GM21723 (cell line): Measurements from ENCODE around the gene CEP152.
A peak's percentile ranks its signal among the peaks of the same experiment; 100 is the strongest.
"Not testable (repeated sequence)": the region's sequence is repeated elsewhere in the genome, so short reads cannot be mapped to it uniquely, and the experiment has no call there.

Source experiments
- ATAC-seq: cut with Tn5 transposase; IDR thresholded peaks from one replicate; pipeline ENCODE4 v1.9.1; 2021; ENCODE audit warnings: mild to moderate bottlenecking, moderate library complexity; ENCODE audit not compliant: unreplicated experiment

Gene CEP152

DNA sequence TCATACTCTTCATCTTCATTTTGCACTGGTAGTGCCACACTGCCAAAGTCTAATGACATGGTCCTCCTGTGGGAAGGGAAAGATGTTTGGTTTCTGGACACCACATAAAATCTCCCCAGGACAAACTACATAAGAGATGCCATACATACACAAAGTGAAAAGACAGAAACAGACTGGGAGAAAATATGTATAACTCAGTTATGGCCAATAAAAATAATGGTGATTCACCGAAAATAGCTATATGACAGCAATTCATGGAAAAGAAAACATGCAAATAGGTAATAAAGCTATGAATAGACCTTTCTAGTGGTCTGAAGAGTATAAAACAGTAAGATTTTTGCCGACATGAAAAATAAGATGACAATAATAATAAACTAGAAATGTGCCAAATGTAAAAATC, 5.3 kb downstream of the CEP152 start:
- no peak for ATAC-seq

DNA sequence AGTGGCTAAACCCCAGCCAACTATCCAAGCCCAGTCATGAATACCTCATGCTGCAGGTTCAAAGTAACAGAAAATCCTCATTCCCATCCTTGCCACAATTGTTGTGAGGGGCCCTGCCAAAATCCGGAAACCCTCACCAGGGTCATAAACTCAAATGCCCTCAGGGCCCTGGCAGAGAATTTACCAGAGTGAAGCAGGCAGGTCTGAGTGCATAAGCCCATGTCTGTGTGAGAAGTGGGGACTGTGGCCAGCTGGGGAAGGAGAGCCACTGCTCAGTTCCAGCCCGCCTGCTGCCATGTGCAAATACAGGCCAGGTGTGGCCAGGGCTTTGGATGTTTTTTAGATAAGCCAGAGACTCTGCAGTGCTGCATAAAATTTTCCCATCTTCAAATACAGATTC, 7.0 kb downstream of the CEP152 start:
- no peak for ATAC-seq

DNA sequence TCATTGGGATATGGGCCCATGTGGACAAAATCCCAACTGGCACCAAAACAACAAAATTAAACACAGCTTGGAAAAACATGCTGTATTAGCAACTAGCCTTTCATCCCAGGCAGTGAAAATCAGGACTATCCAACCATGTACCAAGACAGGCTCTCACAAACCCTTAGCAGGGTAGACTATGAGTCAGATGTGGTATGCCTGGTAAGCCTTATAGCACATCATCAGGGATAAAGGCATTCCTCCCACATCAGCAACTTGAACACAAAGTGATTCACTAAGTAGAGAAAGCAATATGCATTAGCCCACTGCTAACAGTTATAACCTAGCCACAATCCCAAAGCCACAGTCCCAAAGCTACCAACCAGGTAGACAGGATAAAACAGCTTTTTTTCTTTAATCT, 8.0 kb downstream of the CEP152 start:
- ATAC-seq: no peak

DNA sequence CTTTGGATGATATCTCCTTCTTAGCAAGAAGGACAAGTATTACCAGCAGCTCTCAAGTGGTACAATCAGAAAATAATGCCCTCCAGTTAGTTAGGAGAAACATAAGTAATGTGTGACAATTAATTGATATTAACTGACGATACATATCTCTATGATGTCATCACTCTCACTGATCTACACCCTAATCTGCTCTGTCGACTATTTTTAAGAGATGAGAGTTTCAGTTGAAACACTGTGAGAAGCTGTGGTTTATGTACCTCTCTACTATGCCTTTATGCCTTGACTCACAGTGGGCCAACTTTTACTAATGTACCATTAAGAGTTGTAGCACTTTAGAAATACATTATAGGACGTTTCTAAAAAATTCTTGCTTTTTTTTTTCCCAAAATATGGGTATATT, 8.6 kb downstream of the CEP152 start:
- ATAC-seq: no peak

DNA sequence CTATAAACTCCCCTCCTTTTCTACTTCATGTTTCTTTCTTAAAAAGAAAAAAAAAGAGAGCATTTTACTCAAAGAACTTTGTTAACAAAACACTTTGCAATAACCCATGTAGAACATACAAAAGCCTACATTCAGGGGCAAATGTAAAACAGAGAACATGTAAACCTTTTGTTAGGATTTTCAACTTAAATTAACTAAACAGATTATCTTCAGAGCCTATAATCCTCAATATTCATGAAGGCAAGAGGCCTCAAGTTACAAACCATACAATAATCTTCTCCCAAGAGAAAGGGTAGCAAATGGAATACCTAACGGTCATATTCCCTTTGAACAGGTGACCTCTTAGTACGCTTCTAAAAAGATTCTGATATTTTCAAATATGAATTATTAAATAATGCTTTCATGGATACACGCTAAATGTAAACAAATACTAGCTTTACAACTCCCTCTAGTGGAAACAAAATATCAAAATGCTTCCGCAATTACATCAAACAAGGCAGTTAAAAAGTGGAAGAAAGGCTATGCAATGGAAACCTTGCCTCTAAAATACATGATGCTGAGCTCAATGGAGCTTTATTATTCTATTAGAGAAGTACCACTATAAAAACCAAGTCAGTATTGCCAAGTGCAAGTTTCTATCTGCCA, 9.9 kb downstream of the CEP152 start:
- no peak for ATAC-seq

DNA sequence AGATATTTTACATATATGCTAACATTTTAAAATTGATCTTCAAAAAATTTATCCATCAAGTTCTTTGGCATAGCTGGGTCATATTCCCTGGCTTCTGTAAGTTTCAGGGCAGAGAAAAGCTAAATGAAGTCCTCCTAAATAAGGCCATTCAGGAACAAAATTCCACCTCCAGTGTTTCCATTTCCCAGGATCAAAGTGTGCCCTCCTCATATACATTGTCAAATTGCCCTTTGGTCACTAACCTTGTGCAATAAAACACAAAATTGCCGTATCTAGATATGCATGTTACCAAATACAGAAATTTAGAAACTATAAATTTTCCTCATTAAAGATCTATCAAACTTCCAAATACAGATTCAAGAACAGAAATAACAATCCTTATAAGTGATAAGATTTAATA, 10.6 kb downstream of the CEP152 start:
- ATAC-seq: no peak

DNA sequence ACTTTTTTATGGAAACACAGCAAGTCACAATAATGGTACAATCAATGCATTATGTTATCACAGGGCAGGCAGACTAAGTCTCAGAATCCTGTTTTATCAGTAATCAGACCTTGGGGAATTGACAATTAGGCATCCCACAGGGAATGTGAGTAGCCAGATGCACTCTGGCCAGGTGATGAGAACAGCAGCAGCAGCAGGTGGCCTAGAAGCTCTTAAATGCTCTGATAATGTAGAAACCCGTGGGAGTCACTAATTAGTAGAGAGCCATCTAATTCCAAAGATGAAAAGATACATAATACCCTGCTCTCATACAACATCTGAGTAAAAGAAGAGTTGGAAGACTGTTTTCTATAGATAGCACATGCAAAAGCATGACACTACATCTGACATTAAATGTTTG, 12.6 kb downstream of the CEP152 start:
- ATAC-seq: no peak

DNA sequence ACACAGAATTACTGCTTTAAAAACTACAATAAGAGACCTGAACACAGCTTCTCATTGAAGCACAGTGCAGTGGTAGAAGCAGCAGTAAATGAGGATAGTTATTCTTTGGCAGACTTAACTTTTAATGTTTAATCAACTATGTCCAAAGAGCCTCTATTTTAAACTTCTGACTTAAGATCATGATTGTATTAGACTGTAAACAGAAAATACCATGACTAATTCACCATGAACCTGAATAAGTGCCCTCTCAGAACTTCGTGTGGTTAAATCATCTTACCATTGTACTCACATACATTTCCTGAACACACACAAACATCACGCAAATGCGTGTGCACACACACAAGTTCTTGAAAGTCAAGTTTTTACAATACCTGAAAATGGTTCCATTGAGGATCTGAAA, 13.9 kb downstream of the CEP152 start:
- no peak for ATAC-seq

DNA sequence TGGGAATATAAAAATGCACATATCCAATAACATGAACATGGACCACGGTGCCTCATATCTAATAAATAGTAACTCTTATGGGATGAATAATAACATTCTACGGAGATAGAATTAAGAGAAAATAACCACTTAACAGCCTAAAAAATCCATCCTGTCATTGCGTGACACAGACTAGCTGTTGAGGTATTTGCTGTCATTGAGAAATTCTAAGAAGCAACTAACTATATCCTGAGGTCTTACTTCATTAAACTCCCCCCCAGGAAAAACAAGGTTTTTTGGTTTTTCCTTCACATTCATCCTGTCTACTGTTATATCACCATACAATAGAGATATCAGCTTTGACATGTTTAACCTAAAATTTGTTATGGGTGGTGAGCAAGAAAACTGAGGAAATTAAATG, 14.3 kb downstream of the CEP152 start:
- ATAC-seq: no peak

DNA sequence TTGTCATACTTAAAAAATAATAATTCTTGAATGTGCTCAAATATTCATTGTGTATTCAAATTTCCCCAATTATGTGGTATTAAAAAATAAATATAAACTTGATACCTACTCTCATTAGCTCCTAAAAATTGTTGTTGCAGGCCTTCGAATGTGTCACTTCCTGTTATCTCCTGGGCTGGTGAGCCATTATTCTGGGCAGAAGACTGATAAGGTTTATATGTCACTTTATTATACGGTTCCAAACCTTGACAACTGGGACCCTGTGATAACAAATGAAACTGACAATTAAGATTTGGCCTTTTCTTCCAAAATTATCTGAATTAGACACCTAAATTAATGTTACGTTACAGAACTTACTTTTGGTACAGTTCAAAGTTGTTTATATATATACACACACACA, 15.0 kb downstream of the CEP152 start:
- ATAC-seq: no peak

DNA sequence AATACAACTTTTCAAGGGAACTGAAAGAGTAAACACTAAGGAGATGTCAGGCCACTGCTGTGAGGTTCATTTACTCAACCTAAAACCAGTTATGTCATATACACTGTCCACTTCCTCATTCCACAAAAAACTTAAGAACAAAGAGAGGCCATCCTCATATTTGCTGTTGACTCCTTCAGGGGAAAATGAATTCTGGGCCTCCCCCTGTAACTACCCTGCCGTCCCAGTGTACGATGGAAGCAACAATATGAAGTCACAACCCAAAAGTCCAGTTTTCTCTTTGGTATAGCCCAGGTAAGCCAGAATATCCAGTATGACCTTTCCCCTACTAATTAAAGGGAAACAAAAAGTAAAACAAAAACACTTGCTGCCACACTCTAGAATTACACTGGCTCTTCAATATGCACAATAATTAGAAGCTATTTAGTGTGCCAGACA, 16.2 kb downstream of the CEP152 start:
- ATAC-seq: peak; percentile 96

DNA sequence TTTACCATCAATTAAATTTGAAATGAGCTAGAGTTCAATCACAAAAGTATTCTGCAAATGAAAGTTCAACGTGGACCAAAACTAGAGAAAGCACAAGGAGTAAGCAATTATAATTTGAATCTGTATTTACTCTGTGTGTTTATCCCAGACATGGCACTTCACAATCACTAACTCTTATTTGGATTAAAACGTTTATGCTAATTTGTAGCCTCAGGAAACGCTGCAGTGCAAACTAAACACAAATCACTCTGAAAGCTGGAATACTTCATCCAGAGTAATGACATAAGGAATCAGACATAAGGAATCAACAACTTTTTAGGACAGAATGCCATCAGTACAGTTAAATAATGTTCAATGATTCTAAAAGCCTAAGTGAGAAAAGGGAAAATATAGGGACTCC, 18.5 kb downstream of the CEP152 start:
- no peak for ATAC-seq

DNA sequence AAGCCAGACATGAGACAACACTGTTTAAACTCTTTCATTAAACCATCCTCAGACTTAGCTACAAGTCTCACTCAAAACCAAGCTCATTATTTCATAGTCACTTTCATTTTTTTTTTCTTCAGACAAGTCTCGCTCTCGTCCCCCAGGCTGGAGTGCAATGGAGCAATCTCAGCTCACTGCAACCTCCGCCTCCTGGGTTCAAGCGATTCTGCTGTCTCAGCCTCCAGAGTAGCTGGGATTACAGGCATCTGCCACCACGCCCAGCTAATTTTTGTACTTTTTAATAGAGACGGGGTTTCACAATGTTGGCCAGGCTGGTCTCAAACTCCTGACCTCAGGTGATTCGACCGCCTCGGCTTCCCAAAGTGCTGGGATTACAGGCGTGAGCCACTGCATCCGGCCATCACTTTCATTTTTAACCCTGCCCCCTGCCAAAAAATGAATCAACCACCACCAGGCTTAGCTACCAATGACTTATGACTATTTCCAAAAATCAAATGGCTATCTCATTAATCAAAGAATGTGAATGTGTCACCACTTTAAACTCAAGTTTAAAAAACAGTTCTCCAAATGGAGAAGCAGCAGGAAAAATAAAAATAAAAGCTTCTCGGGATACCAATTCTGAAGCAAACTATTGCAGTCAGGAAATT, 20.3 kb downstream of the CEP152 start:
- ATAC-seq: not testable (repeated sequence)

DNA sequence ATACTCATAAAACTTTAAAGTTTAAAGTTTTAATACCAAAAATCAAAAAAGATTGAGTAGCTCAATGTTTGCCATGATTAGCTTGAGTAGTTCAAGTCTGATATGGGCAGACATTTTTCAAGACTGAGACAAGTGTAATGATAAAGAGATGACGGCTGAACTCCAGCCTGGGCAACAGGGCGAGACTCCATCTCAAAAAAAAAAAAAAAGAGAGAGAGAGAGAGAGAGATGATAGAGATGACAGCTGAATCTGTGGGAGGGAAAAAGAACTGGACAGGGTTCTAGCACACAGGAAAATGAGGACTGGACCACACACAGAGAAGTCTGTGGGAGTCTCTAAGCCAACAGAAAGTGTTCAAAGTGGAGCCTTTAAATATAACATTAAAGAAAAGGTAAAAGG, 25.2 kb downstream of the CEP152 start:
- ATAC-seq: no peak

DNA sequence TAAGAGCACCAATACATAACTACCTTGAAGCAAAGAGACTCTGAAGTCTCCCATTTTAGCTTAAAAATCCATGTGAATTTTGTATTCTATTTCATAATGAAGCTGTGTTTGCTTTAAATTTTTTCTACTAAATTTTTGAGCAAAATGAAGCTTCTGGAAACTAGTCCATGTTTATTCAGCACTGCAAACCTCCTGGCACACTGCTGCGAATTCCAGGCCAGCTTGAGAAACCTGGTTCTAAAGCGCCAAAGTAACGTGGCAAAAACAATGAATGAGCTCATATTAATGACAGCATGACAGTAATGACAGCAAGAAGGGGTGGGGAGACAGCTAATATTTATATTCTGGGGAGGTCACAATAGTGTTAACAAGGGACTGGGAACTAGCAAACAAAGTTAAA, 25.7 kb downstream of the CEP152 start:
- no peak for ATAC-seq

DNA sequence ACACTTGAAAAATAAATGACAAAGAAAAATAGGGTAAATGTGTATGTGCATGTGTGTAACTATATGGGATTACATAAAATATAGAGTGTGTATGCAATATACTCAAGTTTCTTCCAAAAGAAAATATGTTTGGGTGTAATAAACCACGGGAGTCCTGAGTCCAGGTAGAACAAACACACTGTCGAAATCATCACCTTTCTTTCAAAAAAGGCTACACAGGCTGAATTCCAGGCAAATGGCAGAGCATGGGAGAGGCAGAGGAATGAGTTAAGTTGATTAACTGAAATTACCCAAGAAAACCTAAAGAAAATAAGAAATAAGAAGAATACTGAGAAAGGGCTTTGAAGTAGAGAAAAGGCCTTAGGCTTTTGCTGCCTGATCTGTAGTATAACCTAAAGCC, 26.1 kb downstream of the CEP152 start:
- no peak for ATAC-seq

DNA sequence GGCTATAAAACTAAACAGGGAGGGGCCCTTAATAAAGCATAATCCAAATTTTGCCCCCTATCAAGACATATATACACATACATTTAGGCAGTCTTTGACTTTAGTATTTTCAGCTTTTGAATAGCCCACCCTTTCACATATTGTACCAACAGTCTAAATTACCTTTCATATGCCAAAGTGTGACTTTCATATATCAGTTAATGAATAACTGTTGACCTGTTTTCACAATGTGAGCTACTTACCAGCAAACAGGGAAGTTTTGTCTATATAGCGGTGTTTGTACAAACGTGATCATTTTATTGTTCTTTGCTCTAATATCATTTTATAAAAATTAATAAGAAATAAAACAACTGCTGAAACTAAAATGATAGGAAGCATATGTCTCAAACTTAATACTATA, 28.0 kb downstream of the CEP152 start:
- no peak for ATAC-seq

DNA sequence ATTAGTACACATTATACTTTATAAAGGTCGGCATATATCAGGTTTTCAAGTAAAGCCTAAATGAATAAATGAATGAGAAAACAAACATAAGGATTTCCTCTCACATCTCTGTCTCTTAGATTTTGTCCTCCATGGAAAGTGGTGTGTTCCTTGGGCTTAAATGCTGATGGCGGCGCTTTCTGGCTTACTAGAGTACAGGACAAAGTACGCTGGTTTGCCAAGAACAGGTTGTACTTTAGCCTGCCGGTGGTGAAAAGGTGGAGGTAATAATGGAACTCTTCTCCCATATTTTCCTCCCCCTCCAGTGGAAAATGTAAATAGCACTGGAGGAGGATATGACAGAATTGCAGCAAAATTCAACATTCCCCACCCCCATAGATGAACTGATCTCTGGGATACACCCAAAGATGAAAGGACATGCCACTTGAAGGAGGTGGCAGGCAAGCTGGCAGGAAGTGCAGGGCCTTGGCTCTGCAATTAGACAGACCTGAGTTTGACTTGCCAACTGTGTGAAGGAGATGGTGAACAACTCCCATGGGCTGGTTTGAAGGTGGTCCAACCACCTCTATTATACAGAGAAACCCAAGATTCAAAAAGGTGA, 29.3 kb downstream of the CEP152 start:
- ATAC-seq: no peak

DNA sequence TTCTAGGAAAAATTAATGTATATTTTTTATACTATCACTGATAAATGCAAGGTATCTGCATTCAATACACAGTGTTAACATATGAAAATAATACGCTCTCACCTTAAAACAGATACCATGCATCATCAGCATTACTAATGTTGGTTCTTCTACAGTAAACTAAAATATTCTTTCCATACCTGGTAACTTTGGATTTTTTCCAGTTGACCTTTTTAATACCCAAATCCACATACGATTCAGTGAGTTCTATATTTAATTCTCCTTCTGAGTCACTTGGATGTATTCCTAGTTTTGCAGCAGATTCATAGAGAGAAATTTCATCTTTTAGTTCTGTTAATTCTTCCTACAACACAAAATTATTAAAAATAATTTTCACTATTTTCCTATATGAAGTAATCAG, 29.9 kb downstream of the CEP152 start:
- ATAC-seq: no peak

DNA sequence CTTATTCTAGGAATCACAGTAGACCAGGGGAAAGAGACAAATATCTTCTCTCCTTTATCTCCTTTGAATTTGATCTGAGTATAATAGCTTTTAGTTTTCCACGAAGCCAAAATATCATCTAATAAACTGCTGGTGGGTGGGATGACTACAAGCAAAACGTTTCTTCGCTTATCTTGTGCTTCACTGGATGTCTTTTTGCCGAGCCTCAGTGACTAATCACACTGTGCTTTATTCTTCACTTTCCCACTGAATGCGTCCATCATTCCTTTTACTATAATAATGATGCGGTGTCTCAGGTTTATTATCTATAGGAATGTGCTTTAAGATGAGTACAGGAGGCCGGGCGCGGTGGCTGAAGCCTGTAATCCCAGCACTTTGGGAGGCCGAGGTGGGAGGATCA, 32.5 kb downstream of the CEP152 start:
- ATAC-seq: no peak

DNA sequence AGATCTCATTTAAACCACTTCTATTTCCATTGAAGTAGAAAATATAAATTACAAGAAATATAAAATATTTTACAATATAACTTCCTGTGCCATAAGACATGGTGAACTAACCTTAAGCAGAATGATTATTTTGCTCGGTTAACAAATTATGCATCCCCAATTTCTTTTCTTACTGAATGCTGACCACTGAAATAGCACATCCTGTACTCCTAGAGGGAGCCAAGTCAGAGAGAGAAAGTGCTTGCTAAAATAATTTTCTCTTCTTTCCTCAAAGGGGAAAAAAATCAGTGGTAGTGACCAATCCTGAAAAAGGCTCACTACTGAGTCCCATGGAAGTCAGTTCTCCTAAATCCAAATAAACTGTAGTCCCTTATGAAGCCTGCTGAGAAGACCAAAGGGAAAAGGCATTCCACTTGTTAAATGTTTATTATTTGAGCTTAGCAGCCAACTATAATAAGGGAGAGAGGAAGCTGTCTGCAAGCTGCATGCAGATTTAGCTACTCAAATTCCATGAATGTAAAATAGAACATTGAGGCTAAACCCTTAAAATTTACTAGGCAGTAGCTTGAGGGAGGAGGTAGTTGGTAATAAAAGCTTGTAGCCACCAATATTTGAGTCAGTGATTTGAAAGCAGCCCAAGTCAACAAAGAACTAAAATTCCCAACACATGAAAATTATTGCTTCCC, 33.1 kb downstream of the CEP152 start:
- no peak for ATAC-seq

DNA sequence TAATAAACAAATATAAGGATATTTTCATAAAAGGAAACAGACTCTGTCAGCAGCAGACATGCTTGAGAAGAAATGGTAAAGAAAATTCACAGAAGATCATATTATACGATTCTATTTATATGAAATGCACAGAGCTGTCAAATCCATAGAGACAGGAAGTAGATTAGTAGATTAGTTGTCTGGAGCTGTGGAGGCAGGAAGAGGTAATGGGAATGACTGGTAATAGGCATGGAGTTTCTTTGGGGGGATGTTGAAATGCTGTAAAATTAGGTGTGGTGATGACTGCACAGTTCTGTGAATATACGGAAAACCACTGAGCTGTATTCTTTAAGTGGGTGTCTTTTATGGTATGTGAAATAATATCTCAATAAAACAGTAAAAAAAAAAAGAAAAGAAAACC, 35.3 kb downstream of the CEP152 start:
- ATAC-seq: no peak
